Ascending aorta (tissue), 2 donors: ENCODE data around the gene XRN2. TPM values are rescaled to one million over a fixed set of nuclear protein-coding genes. Genes with fewer than 3 reads are reported as not detected.

ENCODE experiments used
- DNase-seq, 2 donors: peaks; one replicate each; pipeline ENCODE4 v3.0.0-alpha.2; 2019; ENCODE audit warnings: low spot score in 2 of 2
- H3K27ac ChIP-seq, 2 donors: fragments of 200-600 bp; sonication (generic); one replicate each; pipeline ENCODE4 v1.5.1; 2016 to 2017; ENCODE audit warnings: mild to moderate bottlenecking in 1 of 2
- H3K27me3 ChIP-seq: fragments of 200-600 bp; sonication (generic); one replicate; pipeline ENCODE4 v1.5.1; 2017
- H3K36me3 ChIP-seq, 2 donors: fragments of 200-600 bp; sonication (generic); one replicate each; pipeline ENCODE4 v1.5.1; 2016
- H3K4me1 ChIP-seq, 2 donors: fragments of 200-600 bp; sonication (generic); one replicate each; pipeline ENCODE4 v1.5.1; 2016 to 2017; ENCODE audit warnings: mild to moderate bottlenecking in 1 of 2
- H3K4me3 ChIP-seq, 2 donors: fragments of 200-600 bp; sonication (generic); one replicate each; pipeline ENCODE4 v1.5.1; 2016 to 2017; ENCODE audit warnings: mild to moderate bottlenecking in 1 of 2
- H3K9me3 ChIP-seq, 2 donors: fragments of 200-600 bp; sonication (generic); one replicate each; pipeline ENCODE4 v1.5.1; 2016
- CTCF ChIP-seq, 3 experiments: fragments of 200-600 bp in 2 of 3; fragments of 450-650 bp in 1 of 3; sonication (generic) in 2 of 3; IDR thresholded peaks; one replicate each; pipeline ENCODE4 v1.5.1; 2016 to 2019; ENCODE audit warnings: antibody characterized with exemption in 3 of 3, mild to moderate bottlenecking in 1 of 3, moderate library complexity in 1 of 3
- intact Hi-C: fragments of 100-400 bp; cut with DNase I; formaldehyde crosslinking; loops from one replicate; pipeline ENCODE4 v1.15.1; 2023
- total RNA-seq: library from RNA; depleted of rRNA; stranded (reverse); fragments of >200 nt; gene quantifications from one replicate; pipeline ENCODE4 v1.1.0, GENCODE V29; 2016

The XRN2 gene
- total RNA-seq, 1 donor from 2014 or later: 19.5 TPM

- no peaks in the 10 kb centered on the region for H3K9me3 ChIP-seq
- H3K4me1 ChIP-seq: peaks cover 0 to 2% of the 10 kb centered on the region in 2 donors
- no peaks in the 10 kb centered on the region for H3K36me3 ChIP-seq
- intact Hi-C loops: no loop called here
- DNase-seq: no peak
- no peak overlapping the region for H3K27ac ChIP-seq
- H3K4me3 ChIP-seq: peak overlapping the region; percentile 37 to 50
- TF ChIP-seq CTCF (IDR thresholded peaks at IDR 0.05): no peak
- peaks cover 28% of the 10 kb centered on the region for H3K27me3 ChIP-seq
These were observed 93.6 kb downstream of the XRN2 start for GRCh38 chr20:21396599-21397340.

- Histone ChIP-seq H3K27ac (no peak within 1 kb of the TSS), H3K4me3 (peak within 1 kb of the TSS; percentile 37 to 50), H3K27me3 (peaks cover 28% of the 10 kb centered on the region), H3K9me3 (no peaks in the 10 kb centered on the region), H3K4me1 (peaks cover 0 to 2% of the 10 kb centered on the region in 2 donors), H3K36me3 (no peaks in the 10 kb centered on the region)
- DNase-seq: no peak
- TF ChIP-seq CTCF (IDR thresholded peaks at IDR 0.05): no peak
- intact Hi-C loops: no loop called here
These were observed 94.4 kb downstream of the XRN2 start, which contains the start of gene NKX2-4 for GRCh38 chr20:21397341-21398108. TSS of gene NKX2-4 (minus strand) at chr20:21397526. CDS start at chr20:21397399, 127 bp downstream.

GRCh38 chr20:21398109-21399004 is 95.2 kb downstream of the XRN2 start:
- Histone ChIP-seq H3K27ac (no peak overlapping the region), H3K9me3 (no peaks in the 10 kb centered on the region), H3K4me3 (no peak overlapping the region), H3K4me1 (peaks cover 0 to 2% of the 10 kb centered on the region in 2 donors), H3K36me3 (no peaks in the 10 kb centered on the region), H3K27me3 (peaks cover 28% of the 10 kb centered on the region)
- no peak for DNase-seq
- TF ChIP-seq CTCF (IDR thresholded peaks at IDR 0.05): no peak
- intact Hi-C loops: no loop called here

- no peaks in the 10 kb centered on the region for H3K36me3 ChIP-seq
- intact Hi-C loops: no loop called here
These were observed 95.9 kb downstream of the XRN2 start for GRCh38 chr20:21399005-21399475.

More at GRCh38 chr20:21399005-21399475, 95.9 kb downstream of the XRN2 start:
- DNase-seq: no peak
- no peak for TF ChIP-seq CTCF (IDR thresholded peaks at IDR 0.05)
- no peaks in the 10 kb centered on the region for H3K9me3 ChIP-seq
- no peak overlapping the region for H3K27ac ChIP-seq
- peaks cover 28% of the 10 kb centered on the region for H3K27me3 ChIP-seq
- H3K4me3 ChIP-seq: no peak overlapping the region
- H3K4me1 ChIP-seq: peaks cover 0 to 2% of the 10 kb centered on the region in 2 donors
